Measurements from ENCODE around the gene TEX12.

The TEX12 gene

GRCh38 chr11:112211536-112211935 lies 44.4 kb downstream of the TEX12 start:
- no peak for DNase-seq (ENCODE audit: low read depth)

GRCh38 chr11:112212290-112212689 lies 45.1 kb downstream of the TEX12 start:
- no peak for DNase-seq (ENCODE audit: low read depth)

GRCh38 chr11:112212710-112213109 lies 45.5 kb downstream of the TEX12 start:
- DNase-seq (ENCODE audit: low read depth): no peak

- no peak for DNase-seq (ENCODE audit: low read depth)
These were observed 46.6 kb downstream of the TEX12 start for GRCh38 chr11:112213753-112214152.

DNA sequence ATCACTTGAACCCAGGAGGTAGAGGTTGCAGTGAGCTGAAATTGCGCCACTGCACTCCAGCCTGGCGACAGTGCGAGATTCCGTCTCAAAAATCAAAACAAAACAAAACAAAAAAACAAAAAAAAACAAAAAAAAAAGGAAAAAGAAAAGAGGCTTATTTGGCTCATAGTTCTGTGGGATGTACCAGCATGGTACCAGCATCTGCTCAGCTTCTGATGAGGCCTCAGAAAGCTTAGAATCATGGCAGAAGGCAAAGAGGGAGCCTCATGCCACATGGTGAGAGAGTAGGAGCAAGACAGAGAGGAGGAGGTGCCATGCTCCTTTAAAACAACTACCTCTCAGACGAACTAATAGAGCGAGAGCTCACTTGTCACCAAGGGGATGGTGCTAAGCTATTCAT lies 48.4 kb downstream of the TEX12 start:
- no peak for DNase-seq (ENCODE audit: low read depth)

- no peak for DNase-seq (ENCODE audit: low read depth)
These were observed 49.5 kb downstream of the TEX12 start for GRCh38 chr11:112216561-112217105.

DNA sequence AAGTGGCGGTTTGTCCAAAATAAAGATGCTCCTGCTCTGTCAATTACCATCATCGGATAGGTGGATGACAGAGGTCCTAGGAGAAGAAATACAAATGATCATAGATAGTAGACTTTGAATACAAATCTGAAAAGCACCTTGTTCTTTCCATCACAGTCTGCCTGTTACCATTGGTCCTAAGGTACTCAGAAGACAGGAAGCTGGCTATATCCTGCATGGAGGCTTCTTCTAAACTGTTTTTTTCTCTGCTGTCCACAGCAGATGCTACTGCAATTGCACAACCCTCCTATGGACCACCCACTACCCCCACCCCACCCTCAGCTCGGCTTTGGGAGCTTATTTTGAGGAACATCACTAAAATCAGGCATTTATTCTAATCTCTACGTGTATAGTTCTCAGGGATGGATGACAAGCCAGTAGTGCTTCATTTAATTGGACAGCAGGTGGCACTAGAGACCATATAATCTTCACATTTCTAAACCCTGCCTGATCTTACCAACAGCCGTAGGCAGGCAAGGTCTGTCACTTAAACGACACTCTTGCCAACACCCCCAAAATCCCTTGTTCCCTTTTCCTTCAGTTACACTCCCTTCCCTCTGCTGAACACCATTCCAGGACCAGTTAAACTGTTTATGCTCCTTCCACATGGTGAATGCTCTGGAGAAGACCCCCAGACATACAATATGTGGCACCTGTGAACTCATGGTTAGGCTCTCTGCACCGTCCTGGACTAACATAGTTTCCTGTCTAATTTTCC lies 52.5 kb downstream of the TEX12 start:
- DNase-seq (ENCODE audit: low read depth): no peak

DNA sequence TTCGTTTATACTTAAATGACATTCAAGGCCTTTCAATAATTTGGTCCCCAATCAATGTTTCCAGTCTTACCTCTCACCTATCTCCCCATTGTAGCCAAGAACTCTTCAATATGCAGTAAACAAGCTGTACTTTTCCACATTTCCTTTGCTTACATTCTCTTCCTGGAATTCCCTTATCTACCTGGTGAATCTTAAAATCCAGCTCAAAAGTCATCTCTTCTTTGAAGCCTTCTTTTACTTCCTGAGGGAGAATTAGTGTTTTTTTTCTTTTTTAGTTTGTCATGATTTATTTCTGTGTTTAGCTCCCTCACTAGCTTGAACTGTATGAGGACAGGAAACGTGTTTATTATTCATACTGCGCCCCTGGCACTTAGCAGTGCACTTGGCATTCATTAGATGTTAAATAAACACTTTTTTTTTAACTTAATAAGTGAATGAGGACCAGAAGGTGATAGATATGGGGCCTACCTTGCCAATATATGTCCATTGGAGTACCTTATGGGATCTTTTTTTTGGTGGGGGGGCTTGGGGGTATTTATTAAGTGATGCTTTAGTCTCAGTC lies 54.2 kb downstream of the TEX12 start:
- DNase-seq (ENCODE audit: low read depth): no peak
